Neural progenitor cell (in vitro differentiated cells): ENCODE measurements around the gene EDC4. TPM values are rescaled to one million over a fixed set of nuclear protein-coding genes. Genes with fewer than 3 reads are reported as not detected.

ENCODE experiments used
- DNase-seq: peaks from one replicate; pipeline ENCODE4 v3.0.0-alpha.2; 2016; ENCODE audit warnings: low spot score
- H2AFZ ChIP-seq: fragments of 200-600 bp; sonication (generic); replicated peaks from 2 replicates; pipeline ENCODE4 v1.6.1; 2016; ENCODE audit warnings: antibody characterized with exemption
- H3F3A ChIP-seq: fragments of 200-600 bp; sonication (generic); 2 replicates; pipeline ENCODE4 v1.6.1; 2016; ENCODE audit warnings: antibody characterized with exemption, low read depth
- H3K27ac ChIP-seq: fragments of 200-600 bp; sonication (generic); 2 replicates; pipeline ENCODE4 v1.5.1; 2016; ENCODE audit warnings: mild to moderate bottlenecking
- H3K27me3 ChIP-seq: fragments of 200-600 bp; sonication (generic); 2 replicates; pipeline ENCODE4 v1.6.1; 2016; ENCODE audit warnings: mild to moderate bottlenecking, moderate library complexity
- H3K36me3 ChIP-seq: fragments of 200-600 bp; sonication (generic); 2 replicates; pipeline ENCODE4 v1.5.1; 2016
- H3K4me1 ChIP-seq: fragments of 200-600 bp; sonication (generic); 2 replicates; pipeline ENCODE4 v1.6.1; 2016; ENCODE audit warnings: mixed run types
- H3K4me2 ChIP-seq: fragments of 200-600 bp; sonication (generic); 2 replicates; pipeline ENCODE4 v1.6.1; 2016
- H3K4me3 ChIP-seq: fragments of 200-600 bp; sonication (generic); 2 replicates; pipeline ENCODE4 v1.5.1; 2016
- H3K79me2 ChIP-seq: fragments of 200-600 bp; sonication (generic); 2 replicates; pipeline ENCODE4 v1.6.1; 2016; ENCODE audit warnings: low read depth
- H3K9ac ChIP-seq: fragments of 200-600 bp; sonication (generic); 2 replicates; pipeline ENCODE4 v1.6.1; 2016
- H3K9me3 ChIP-seq: fragments of 200-600 bp; sonication (generic); 2 replicates; pipeline ENCODE4 v1.5.1; 2016; ENCODE audit warnings: low read depth
- H4K20me1 ChIP-seq: fragments of 200-600 bp; sonication (generic); 2 replicates; pipeline ENCODE4 v1.6.1; 2016; ENCODE audit warnings: low read depth
- H3K27ac Mint-ChIP-seq: 3 replicates; pipeline ENCODE4 v1.8.0; 2021; ENCODE audit warnings: mixed read lengths
- H3K27me3 Mint-ChIP-seq: 2 replicates; pipeline ENCODE4 v1.8.0; 2022; ENCODE audit warnings: low read depth, mild to moderate bottlenecking, inconsistent platforms, moderate library complexity, mixed read lengths; ENCODE audit not compliant: insufficient read depth
- H3K36me3 Mint-ChIP-seq: 3 replicates; pipeline ENCODE4 v1.8.0; 2021; ENCODE audit warnings: mixed read lengths
- H3K4me1 Mint-ChIP-seq: 3 replicates; pipeline ENCODE4 v1.8.0; 2021; ENCODE audit warnings: mixed read lengths
- H3K4me3 Mint-ChIP-seq: 3 replicates; pipeline ENCODE4 v1.8.0; 2021; ENCODE audit warnings: mild to moderate bottlenecking, moderate library complexity, mixed read lengths
- H3K9me3 Mint-ChIP-seq: 3 replicates; pipeline ENCODE4 v1.8.0; 2020; ENCODE audit warnings: mixed read lengths
- CTCF ChIP-seq: fragments of 200-600 bp; sonication (generic); IDR thresholded peaks from 2 replicates; pipeline ENCODE4 v1.5.1; 2017; ENCODE audit warnings: antibody characterized with exemption, mild to moderate bottlenecking
- EZH2 ChIP-seq: fragments of 200-600 bp; sonication (generic); IDR thresholded peaks from 2 replicates; pipeline ENCODE4 v1.6.1; 2017; ENCODE audit warnings: antibody characterized with exemption, mild to moderate bottlenecking, moderate library complexity
- EZH2phosphoT487 ChIP-seq: fragments of 200-600 bp; sonication (generic); IDR thresholded peaks from 2 replicates; pipeline ENCODE4 v1.6.1; 2017; ENCODE audit warnings: antibody characterized with exemption
- total RNA-seq: library from RNA; depleted of rRNA; stranded (reverse); fragments of >200 nt; gene quantifications from 2 replicates; pipeline ENCODE4 v1.2.3, GENCODE V29; 2015; ENCODE audit warnings: low replicate concordance

The EDC4 gene
- total RNA-seq, 1 donor from 2014 or later = 32.7 TPM

- H3K4me1 Mint-ChIP-seq = no peaks in the 10 kb centered on the region
- Histone ChIP-seq H3K4me3 (no peak overlapping the region), H4K20me1 (peaks cover 44% of the 10 kb centered on the region), H3K9me3 (no peaks in the 10 kb centered on the region), H3K27ac (no peak overlapping the region), H3K9ac (no peak overlapping the region), H3K36me3 (no peaks in the 10 kb centered on the region), H3K79me2 (no peaks in the 10 kb centered on the region), H3K4me2 (no peak overlapping the region), H3F3A (no peaks in the 10 kb centered on the region), H2AFZ (no peak overlapping the region), H3K27me3 (no peaks in the 10 kb centered on the region), H3K4me1 (no peaks in the 10 kb centered on the region)
- no peak for TF ChIP-seq EZH2
- TF ChIP-seq CTCF = no peak
- TF ChIP-seq EZH2phosphoT487 = no peak
- no peaks in the 10 kb centered on the region for H3K9me3 Mint-ChIP-seq
- peak overlapping the region; percentile 64 for H3K4me3 Mint-ChIP-seq
- no peak overlapping the region for H3K27ac Mint-ChIP-seq
- no peak for DNase-seq
- peaks cover 8% of the 10 kb centered on the region for H3K27me3 Mint-ChIP-seq
- peaks cover 5% of the 10 kb centered on the region for H3K36me3 Mint-ChIP-seq
Measured at GRCh38 chr16:67928147-67928546, 55.3 kb downstream of the EDC4 start.

GRCh38 chr16:67928561-67929364 is 55.9 kb downstream of the EDC4 start:
- no peaks in the 10 kb centered on the region for H3K79me2 ChIP-seq
- H3K9me3 ChIP-seq = no peaks in the 10 kb centered on the region
- H3F3A ChIP-seq = no peaks in the 10 kb centered on the region
- no peaks in the 10 kb centered on the region for H3K27me3 ChIP-seq
- H3K4me1 ChIP-seq = no peaks in the 10 kb centered on the region
- Mint-ChIP-seq H3K27ac (no peak overlapping the region), H3K36me3 (peaks cover 5% of the 10 kb centered on the region), H3K9me3 (no peaks in the 10 kb centered on the region), H3K4me3 (no peak overlapping the region), H3K4me1 (no peaks in the 10 kb centered on the region), H3K27me3 (peaks cover 8% of the 10 kb centered on the region)
- H3K36me3 ChIP-seq = no peaks in the 10 kb centered on the region
- TF ChIP-seq CTCF = peak; percentile 80
- TF ChIP-seq EZH2 = no peak
- peak; percentile 79 for DNase-seq
- no peak overlapping the region for H2AFZ ChIP-seq
- H3K4me2 ChIP-seq = no peak overlapping the region
- H3K27ac ChIP-seq = no peak overlapping the region
- no peak overlapping the region for H3K4me3 ChIP-seq
- no peak overlapping the region for H3K9ac ChIP-seq
- peaks cover 38% of the 10 kb centered on the region for H4K20me1 ChIP-seq

GRCh38 chr16:67930191-67930590 is 57.3 kb downstream of the EDC4 start:
- TF ChIP-seq EZH2 = no peak
- TF ChIP-seq EZH2phosphoT487 = no peak
- no peak for TF ChIP-seq CTCF
- no peak overlapping the region for H3K4me3 ChIP-seq
- peaks cover 10% of the 10 kb centered on the region for H3K27me3 Mint-ChIP-seq
- no peak overlapping the region for H3K9ac ChIP-seq
- peaks cover 5% of the 10 kb centered on the region for H3K4me1 ChIP-seq
- no peaks in the 10 kb centered on the region for H3K79me2 ChIP-seq
- no peaks in the 10 kb centered on the region for H3K36me3 ChIP-seq
- H3K9me3 Mint-ChIP-seq = no peaks in the 10 kb centered on the region
- H2AFZ ChIP-seq = no peak overlapping the region
- no peaks in the 10 kb centered on the region for H3K9me3 ChIP-seq
- H3K4me1 Mint-ChIP-seq = peaks cover 11% of the 10 kb centered on the region
- H4K20me1 ChIP-seq = peaks cover 36% of the 10 kb centered on the region
- no peak overlapping the region for H3K4me3 Mint-ChIP-seq
- no peak overlapping the region for H3K27ac Mint-ChIP-seq
- DNase-seq = no peak
- no peak overlapping the region for H3K27ac ChIP-seq
- H3K4me2 ChIP-seq = no peak overlapping the region
- H3K27me3 ChIP-seq = no peaks in the 10 kb centered on the region
- H3K36me3 Mint-ChIP-seq = peaks cover 5% of the 10 kb centered on the region
- H3F3A ChIP-seq = peaks cover 7% of the 10 kb centered on the region
